ENCODE measurements around the gene HECTD3. TPM values are rescaled to one million over a fixed set of nuclear protein-coding genes. Genes with fewer than 3 reads are reported as not detected.

Gene HECTD3
- polyA plus RNA-seq, 3 donors: 13.9 to 53.9 (median 16.7) TPM

- no peaks in the 10 kb centered on the region for H3K27me3 ChIP-seq (ENCODE audit: control insufficient read depth in 2 of 2, insufficient read depth in 2 of 2, low read length in 2 of 2)
- no peaks in the 10 kb centered on the region for H3K79me2 ChIP-seq (ENCODE audit: insufficient read depth, low read length)
- no CpG with 5 or more reads among the region's 2 CpGs for WGBS (ENCODE audit: insufficient coverage)
- H3K4me2 ChIP-seq (replicated peaks; ENCODE audit: extremely low read depth, low read length, poor library complexity, severe bottlenecking): no peak overlapping the region
- no peaks in the 10 kb centered on the region for H4K20me1 ChIP-seq (ENCODE audit: insufficient read depth, low read length)
- intact Hi-C loops (cut with micrococcal nuclease): no loop called here
- no peaks in the 10 kb centered on the region for H3K9me3 ChIP-seq (replicated peaks in 1 of 2; ENCODE audit: control insufficient read depth in 1 of 2, insufficient read depth in 1 of 2, low read length in 2 of 2)
- no peak overlapping the region for H3K4me3 ChIP-seq (replicated peaks in 1 of 3; ENCODE audit: low read depth in 2 of 3, low read length in 3 of 3)
- peaks cover 8% of the 10 kb centered on the region for H3K4me1 Mint-ChIP-seq
- TF ChIP-seq CTCF (IDR thresholded peaks at IDR 0.05): no peak
- peaks cover 64 to 83% of the 10 kb centered on the region in 2 donors for H3K36me3 Mint-ChIP-seq
- no peak overlapping the region for H3K4me3 Mint-ChIP-seq
- H3K4me1 ChIP-seq (ENCODE audit: control insufficient read depth in 1 of 2, insufficient read depth in 2 of 2, low read length in 2 of 2): peaks cover 0 to 5% of the 10 kb centered on the region in 2 donors
- no peak for DNase-seq
- no peaks in the 10 kb centered on the region for H3K27me3 Mint-ChIP-seq (ENCODE audit: low read depth in 3 of 3)
- H3K36me3 ChIP-seq (replicated peaks in 1 of 2; ENCODE audit: control insufficient read depth in 1 of 2, insufficient read depth in 2 of 2, low read length in 2 of 2): peaks cover 47 to 83% of the 10 kb centered on the region in 2 donors
- H3K27ac Mint-ChIP-seq: no peak overlapping the region
- H3K9ac ChIP-seq (ENCODE audit: insufficient read depth, low read length, poor library complexity, severe bottlenecking): no peak overlapping the region
- H2AFZ ChIP-seq (ENCODE audit: insufficient read depth, low read depth, low read length, poor library complexity, severe bottlenecking): no peak overlapping the region
- H3K9me3 Mint-ChIP-seq: peaks cover 0 to 4% (median 0%) of the 10 kb centered on the region in 7 donors
- no peak overlapping the region for H3K27ac ChIP-seq (ENCODE audit: low read depth in 1 of 2, low read length in 2 of 2)
Measured at GRCh38 chr1:44976252-44976651, 34.9 kb downstream of the HECTD3 start.

GRCh38 chr1:44973645-44974044 is 37.5 kb downstream of the HECTD3 start:
- intact Hi-C loops (cut with micrococcal nuclease): no loop called here
- H3K27me3 Mint-ChIP-seq (ENCODE audit: low read depth in 3 of 3): no peaks in the 10 kb centered on the region
- no peak overlapping the region for H3K4me3 Mint-ChIP-seq
- H3K27ac ChIP-seq (ENCODE audit: low read depth in 1 of 2, low read length in 2 of 2): peak overlapping the region in 1 of 2 donors; percentile 42
- no peaks in the 10 kb centered on the region for H3K27me3 ChIP-seq (ENCODE audit: control insufficient read depth in 2 of 2, insufficient read depth in 2 of 2, low read length in 2 of 2)
- peaks cover 0 to 5% of the 10 kb centered on the region in 2 donors for H3K4me1 ChIP-seq (ENCODE audit: control insufficient read depth in 1 of 2, insufficient read depth in 2 of 2, low read length in 2 of 2)
- H3K9me3 Mint-ChIP-seq: peaks cover 0 to 4% (median 0%) of the 10 kb centered on the region in 7 donors
- H3K9me3 ChIP-seq (replicated peaks in 1 of 2; ENCODE audit: control insufficient read depth in 1 of 2, insufficient read depth in 1 of 2, low read length in 2 of 2): no peaks in the 10 kb centered on the region
- no peak for DNase-seq
- H3K36me3 Mint-ChIP-seq: peaks cover 63 to 75% of the 10 kb centered on the region in 2 donors
- no peak overlapping the region for H2AFZ ChIP-seq (ENCODE audit: insufficient read depth, low read depth, low read length, poor library complexity, severe bottlenecking)
- TF ChIP-seq CTCF (IDR thresholded peaks at IDR 0.05): no peak
- peaks cover 9% of the 10 kb centered on the region for H3K4me1 Mint-ChIP-seq
- no peak overlapping the region for H3K4me3 ChIP-seq (replicated peaks in 1 of 3; ENCODE audit: low read depth in 2 of 3, low read length in 3 of 3)
- H3K4me2 ChIP-seq (replicated peaks; ENCODE audit: extremely low read depth, low read length, poor library complexity, severe bottlenecking): no peak overlapping the region
- no peak overlapping the region for H3K9ac ChIP-seq (ENCODE audit: insufficient read depth, low read length, poor library complexity, severe bottlenecking)
- WGBS (ENCODE audit: insufficient coverage): no CpG with 5 or more reads among the region's 1 CpG
- no peaks in the 10 kb centered on the region for H4K20me1 ChIP-seq (ENCODE audit: insufficient read depth, low read length)
- no peaks in the 10 kb centered on the region for H3K79me2 ChIP-seq (ENCODE audit: insufficient read depth, low read length)
- H3K27ac Mint-ChIP-seq: peak overlapping the region in 5 of 7 donors; percentile 0 to 74 (median 34)
- peaks cover 39 to 73% of the 10 kb centered on the region in 2 donors for H3K36me3 ChIP-seq (replicated peaks in 1 of 2; ENCODE audit: control insufficient read depth in 1 of 2, insufficient read depth in 2 of 2, low read length in 2 of 2)

Measured in CD14-positive monocyte (primary cell).